GM12875 (cell line): Measurements from ENCODE around the gene ASPA.
"Not testable (repeated sequence)": the region's sequence is repeated elsewhere in the genome, so short reads cannot be mapped to it uniquely, and the experiment has no call there.

Source experiments
- H3K4me3 ChIP-seq: one replicate; pipeline ENCODE4 v1.5.1; 2011; ENCODE audit warnings: low read depth, low read length, control low read depth
- TF ChIP-seq, protein P1 (sequence below): IDR thresholded peaks from 2 replicates; pipeline ENCODE4 v1.5.1; 2011; ENCODE audit warnings: low read depth, mild to moderate bottlenecking, control low read depth, inconsistent platforms, low read length, moderate library complexity, borderline replicate concordance; ENCODE audit not compliant: insufficient read depth

The ASPA gene

DNA sequence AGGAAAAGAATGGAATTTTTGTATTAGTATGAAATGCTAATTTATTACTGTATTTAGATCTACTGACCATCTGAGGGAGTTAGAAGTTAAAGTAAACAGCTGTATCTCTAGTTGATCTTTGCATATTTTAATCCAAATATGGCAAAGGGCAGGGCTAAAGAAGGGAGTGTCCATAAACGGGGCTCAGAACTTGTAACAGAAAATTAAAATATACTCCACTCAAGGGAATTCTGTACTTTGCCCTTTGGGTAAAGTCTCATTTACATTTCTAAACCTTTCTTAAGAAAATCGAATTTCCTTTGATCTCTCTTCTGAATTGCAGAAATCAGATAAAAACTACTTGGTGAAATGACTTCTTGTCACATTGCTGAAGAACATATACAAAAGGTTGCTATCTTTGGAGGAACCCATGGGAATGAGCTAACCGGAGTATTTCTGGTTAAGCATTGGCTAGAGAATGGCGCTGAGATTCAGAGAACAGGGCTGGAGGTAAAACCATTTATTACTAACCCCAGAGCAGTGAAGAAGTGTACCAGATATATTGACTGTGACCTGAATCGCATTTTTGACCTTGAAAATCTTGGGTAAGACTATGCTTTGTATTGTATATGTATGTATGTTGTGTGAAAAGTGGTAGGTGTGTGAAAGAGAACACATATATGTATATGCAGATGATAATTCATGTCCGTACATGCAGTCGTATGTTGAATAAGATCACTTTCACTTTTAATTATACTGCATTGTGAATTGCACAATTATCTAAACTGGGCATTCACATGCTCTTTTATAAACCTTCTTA, at the start of gene ASPA:
Gene ASPA, plus strand, starts transcription at position 186 of the 799 bp plus-strand sequence. Its CDS starts 163 bp downstream, at position 349.
- H3K4me3 ChIP-seq, result no peak within 1 kb of the TSS

DNA sequence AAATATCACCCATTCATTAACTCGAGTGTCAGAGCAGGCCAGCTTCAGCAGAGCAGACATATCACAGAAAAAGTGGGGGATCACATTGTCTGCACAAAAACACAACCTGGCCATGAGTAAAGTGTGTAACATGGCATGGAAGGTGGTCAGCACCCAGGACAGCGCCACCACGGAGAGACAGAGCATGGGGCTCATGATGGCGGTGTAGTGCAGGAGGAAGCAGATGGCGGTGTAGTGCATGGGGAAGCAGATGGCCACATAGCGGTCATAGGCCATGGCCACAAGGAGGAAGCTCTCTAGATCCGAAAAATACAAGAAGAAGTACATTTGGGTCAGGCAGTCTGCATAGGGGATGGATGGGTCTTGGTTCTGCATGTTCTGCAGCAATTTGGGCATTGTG, 42.6 kb upstream of the ASPA start:
- H3K4me3 ChIP-seq, result not testable (repeated sequence)

More for the DNA sequence above, at the start of gene ASPA:
- TF ChIP-seq, protein P1, sequence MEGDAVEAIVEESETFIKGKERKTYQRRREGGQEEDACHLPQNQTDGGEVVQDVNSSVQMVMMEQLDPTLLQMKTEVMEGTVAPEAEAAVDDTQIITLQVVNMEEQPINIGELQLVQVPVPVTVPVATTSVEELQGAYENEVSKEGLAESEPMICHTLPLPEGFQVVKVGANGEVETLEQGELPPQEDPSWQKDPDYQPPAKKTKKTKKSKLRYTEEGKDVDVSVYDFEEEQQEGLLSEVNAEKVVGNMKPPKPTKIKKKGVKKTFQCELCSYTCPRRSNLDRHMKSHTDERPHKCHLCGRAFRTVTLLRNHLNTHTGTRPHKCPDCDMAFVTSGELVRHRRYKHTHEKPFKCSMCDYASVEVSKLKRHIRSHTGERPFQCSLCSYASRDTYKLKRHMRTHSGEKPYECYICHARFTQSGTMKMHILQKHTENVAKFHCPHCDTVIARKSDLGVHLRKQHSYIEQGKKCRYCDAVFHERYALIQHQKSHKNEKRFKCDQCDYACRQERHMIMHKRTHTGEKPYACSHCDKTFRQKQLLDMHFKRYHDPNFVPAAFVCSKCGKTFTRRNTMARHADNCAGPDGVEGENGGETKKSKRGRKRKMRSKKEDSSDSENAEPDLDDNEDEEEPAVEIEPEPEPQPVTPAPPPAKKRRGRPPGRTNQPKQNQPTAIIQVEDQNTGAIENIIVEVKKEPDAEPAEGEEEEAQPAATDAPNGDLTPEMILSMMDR, result no peak

DNA sequence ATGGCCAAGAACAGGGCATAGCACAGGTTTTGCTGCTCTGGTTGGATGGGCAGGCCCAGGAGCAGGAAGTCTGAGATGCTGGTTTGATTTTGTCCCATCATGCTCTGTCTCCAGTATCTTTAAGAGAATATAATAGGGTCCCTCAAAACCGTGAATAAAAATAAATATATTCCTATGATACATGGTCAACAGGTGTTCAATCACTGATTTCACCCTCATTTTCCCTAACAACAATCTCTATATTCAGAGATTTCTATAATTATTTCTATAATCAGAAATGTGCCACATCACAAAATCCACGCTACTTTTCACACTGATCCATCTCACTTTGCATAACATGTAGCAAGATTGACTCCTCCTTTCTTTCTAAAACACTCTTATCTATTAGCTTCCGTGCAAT, 42.1 kb upstream of the ASPA start, which contains the start of gene OR1E2:
Gene OR1E2, minus strand, starts transcription at position 101 of the 400 bp plus-strand sequence. Its CDS starts 0 bp downstream, at position 101.
- TF ChIP-seq, protein P1, result no peak
- H3K4me3 ChIP-seq, result no peak within 1 kb of the TSS

- TF ChIP-seq, protein P1, result no peak
- H3K4me3 ChIP-seq, result no peak overlapping the region
Observed at GRCh38 chr17:3438368-3438767, 37.4 kb upstream of the ASPA start.

DNA sequence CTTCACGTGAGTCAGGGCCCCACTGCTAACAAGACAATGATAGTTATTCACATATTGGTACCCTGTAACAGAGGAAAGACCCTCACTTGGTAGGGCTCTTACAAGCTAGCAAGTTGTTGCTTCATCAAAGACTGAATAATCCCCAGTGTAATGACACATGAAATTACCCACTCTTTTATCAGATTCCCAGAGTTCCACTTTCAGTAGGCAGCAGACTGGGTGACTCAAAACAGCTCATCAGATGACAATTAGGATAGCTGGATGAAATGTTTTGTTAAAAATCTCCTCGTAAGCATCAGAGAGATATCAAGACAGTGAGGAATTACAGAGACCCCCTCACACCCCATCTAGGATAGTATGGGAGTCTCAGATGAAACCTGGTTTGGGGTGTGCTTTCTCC, 35.3 kb upstream of the ASPA start:
- TF ChIP-seq, protein P1, result no peak
- no peak overlapping the region for H3K4me3 ChIP-seq

- no peak overlapping the region for H3K4me3 ChIP-seq
- TF ChIP-seq, protein P1, result peak; percentile 24; the same call in 1 of the 2 replicates
Observed at GRCh38 chr17:3447625-3448024, 28.2 kb upstream of the ASPA start.

DNA sequence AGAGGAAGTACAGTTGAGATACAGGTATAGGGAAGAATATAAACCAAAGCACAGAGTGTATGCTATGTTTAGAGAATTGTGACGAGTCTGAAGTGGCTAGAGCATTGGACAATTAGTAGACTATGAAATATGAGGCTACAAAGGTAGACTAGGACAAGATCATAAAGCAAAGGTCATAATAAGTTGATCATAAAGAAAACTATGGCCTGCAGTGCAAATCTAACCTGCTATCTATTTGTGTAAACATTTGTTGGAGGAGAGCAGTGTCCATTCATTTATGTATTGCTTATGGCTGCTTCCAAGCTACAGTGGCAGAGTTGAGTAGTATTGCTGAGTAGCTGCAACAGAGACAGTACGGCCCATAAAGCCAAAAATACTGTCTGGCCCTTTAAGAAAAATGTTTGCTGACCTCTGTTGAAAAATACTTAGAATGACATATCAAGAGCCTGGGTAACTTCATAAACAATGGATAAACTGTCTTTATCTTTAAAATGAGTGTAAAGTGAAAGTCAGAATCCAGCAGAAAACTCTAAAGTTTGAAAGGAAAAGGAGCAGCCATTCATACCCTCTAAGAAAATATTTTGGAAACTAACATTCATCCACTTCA, 27.6 kb upstream of the ASPA start:
- TF ChIP-seq, protein P1, result no peak
- no peak overlapping the region for H3K4me3 ChIP-seq

DNA sequence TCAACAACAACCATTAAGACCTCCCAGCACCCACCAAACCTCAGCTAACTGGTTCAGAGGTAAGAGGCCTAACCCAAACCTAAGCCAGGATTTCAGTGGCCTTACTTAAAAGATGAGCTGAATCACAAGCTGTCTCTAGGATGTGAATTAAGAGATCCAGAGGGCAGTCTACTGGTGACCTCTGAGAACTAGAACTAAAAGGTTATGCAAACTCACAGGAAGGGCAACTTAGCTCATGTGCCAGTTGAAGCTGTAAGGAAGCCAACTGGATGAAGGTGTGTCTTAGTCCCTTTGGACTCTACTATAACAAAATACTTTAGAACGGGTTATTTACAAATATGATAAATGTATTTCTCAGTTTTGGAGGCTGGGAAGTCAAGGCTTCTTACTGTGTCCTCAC, 9.4 kb upstream of the ASPA start:
- H3K4me3 ChIP-seq, result not testable (repeated sequence)
